Stimulated activated CD8-positive, alpha-beta memory T cell treated with anti-CD3 and anti-CD28 coated beads, Interleukin-7, amount 100 ng/mL, for 48 hours (primary cell): ENCODE measurements around the gene DYSF.

Experiments
- DNase-seq, 2 donors: peaks; one replicate each; pipeline ENCODE4 v3.0.0-alpha.2; 2020; ENCODE audit warnings: low read depth in 1 of 2; ENCODE audit errors: extremely low read depth in 1 of 2

Gene DYSF

DNA sequence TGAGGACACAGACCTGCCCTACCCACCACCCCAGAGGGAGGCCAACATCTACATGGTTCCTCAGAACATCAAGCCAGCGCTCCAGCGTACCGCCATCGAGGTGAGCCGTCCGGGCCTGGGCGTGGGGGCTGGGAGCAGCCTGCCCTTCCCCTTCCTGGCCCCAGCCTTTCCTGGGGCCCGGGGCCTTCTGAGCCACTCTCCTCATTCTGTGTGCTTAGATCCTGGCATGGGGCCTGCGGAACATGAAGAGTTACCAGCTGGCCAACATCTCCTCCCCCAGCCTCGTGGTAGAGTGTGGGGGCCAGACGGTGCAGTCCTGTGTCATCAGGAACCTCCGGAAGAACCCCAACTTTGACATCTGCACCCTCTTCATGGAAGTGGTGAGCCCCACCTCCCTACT is 157.9 kb downstream of the DYSF start:
- DNase-seq = no peak

DNA sequence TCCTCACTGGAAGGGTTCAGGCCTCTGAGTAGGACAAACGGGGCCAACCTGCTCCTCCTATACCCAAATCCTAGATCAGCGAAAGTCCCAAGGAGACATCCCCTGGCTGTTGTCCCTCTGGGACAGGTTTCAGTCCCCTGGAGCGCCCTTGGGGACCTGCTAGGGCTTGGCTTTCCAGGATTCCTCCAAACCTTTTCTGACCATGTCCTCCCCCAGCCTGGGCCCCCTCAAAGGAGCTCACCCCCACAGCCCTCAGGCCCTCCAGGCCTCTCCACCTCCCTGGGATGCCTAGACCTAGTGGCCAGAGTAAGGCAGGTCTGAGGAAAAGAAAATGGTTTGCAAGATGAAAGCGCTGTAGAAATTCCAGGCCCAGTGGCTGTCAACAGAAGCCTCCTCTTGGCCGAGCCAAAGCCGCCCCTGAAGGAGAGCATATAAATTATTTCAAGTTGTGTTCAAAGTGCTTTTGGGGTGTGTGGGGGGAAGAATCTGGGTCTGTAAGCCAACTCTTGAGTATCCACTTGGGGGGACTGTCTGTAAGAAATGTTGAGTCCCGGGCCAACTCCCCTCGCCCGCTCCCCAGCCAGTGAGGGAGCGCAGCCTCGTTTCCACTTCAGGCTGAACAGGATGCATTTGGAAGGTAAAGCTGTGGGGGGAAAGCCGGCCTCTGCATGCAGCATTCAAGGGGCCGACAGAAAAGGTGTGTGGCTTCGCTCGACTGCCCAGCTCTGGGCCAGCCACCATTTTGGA is 158.6 kb downstream of the DYSF start:
- no peak for DNase-seq

DNA sequence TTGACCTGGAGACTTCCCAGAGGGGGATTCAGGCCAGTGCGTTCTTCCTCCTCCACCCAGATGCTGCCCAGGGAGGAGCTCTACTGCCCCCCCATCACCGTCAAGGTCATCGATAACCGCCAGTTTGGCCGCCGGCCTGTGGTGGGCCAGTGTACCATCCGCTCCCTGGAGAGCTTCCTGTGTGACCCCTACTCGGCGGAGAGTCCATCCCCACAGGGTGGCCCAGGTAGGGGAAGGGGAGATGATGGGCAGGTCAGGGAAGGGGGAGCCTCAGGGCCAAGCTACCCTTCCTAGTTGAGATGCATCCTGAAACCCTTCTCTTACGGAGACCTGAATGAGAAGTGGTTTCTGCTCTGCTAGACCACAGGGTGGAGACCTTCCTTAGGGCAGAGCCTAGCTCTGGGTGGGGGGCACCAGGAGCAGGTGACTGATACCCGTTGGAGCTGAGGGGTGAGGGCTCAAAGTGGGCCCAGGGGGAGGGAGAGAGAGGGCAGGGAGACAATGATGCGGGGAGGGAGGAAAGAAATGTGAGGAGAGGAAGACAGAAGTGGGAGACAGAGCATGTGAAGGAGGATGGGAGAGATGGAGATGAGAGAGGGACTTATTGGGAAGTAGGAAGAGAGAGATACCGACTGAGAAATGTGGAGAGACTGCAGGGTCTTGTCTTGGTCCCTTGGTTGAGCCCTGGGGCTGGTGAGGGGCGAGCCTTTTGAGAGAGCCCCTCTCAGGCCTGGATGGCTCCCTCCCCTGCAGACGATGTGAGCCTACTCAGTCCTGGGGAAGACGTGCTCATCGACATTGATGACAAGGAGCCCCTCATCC is 159.4 kb downstream of the DYSF start:
- DNase-seq = no peak

DNA sequence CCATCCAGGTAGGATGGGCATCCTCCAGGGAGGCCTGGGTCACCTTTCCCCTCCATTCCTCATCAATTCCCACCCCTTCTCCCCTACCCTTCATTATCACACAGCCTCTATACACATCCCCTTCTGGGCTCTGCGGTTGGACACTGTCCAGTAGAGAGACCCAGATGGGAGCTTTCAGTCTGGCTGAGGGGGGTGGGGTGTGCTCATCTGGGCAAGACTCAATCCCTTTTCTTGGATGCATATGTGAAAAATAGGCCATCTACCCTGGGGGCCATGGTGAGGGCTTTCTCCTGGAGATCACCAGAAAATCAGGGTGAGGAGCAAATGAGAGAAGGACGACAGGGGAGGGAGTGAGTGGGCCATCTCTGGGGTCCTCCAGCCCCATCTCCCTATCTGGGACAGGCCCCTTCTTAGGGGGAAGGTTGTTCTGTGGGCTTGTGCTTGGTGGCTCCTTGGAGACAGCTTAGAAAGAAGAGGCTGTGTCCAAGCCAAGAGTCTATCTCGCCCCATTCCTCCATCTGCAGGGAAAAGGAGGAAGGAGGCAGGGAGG is 160.1 kb downstream of the DYSF start:
- DNase-seq = no peak

DNA sequence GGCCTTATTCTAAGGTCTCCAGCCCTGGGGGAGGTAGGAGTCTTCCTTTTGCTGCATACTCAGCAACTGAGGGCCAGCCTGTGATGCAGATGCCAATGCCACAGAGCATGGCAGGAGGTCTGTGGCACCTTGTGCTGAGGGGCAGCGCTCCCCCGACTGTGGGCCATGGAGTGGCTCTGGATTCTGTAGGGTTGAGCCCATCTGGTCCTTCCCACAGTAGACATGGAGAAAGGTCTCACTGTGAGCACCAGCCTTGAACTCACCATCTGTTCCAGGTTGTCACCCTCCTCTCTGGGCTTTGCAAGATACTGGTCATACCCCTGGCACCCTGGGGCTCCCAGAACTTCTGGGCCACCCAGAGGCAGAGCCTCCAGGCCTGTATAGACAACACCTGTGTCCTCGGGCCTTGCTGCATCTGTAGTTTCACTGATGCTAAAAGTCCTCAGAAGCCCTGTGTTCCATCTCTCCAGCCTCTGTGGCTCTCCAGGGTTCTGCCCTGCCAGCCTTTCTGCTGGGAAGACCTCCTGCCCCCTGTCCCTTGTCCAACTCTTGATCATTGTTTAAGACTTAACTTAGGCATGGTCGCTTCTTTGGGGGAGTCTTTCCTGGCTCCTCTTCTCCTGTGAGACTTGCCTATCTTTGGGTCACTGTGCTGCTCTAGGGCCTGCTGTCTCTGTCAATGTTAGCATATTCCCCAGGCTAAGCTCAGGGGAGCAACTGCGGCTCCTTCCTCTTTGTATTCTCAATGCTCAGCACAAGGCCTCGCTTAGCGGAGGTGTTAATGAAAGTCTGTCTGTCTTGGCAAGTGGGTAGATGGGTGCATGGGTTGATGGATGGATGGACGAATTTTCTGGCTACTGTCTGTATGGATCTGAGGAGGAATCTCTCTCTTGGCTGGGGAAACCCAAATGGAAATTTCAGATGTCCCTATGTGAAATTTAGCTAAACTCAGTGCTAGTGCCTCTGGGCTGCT is 160.9 kb downstream of the DYSF start:
- no peak for DNase-seq

DNA sequence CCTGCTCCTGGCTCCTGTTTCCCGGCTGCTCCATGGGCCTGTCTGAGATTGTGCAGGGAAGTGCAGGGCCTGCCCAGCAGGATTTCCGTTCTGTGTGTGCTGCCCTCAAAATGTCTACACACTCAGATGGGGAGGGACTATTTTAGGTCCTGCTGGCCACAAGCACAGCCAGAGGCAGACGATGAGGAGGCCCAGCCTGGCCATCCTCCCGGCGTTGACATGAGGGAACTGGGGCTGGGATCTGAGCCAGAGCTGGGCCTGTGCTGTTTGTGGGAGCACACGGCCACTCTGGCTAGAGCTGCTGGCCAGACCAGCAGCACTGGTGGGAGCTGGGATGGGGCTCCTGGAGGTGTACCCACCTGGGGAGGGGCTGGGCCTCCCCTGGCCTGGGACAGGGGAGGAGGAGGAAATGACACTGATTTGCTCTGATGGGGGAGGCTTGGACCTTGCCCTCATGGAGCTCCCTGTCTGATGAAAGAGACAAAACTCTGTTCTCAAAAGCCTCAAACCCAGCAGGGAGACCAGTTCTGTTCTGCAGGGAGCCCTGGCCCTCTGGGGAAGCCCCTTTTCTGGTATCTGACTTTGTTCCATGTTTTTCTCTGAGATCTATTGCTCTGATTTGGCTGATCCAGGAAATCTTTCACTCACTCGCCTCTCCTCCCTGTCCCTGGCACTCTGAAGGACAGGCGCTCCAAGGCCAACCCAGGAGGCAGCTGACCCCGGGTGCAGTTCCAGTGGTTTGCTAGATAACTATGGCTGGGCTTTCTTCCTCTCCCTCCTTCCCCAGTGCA is 161.8 kb downstream of the DYSF start:
- no peak for DNase-seq

DNA sequence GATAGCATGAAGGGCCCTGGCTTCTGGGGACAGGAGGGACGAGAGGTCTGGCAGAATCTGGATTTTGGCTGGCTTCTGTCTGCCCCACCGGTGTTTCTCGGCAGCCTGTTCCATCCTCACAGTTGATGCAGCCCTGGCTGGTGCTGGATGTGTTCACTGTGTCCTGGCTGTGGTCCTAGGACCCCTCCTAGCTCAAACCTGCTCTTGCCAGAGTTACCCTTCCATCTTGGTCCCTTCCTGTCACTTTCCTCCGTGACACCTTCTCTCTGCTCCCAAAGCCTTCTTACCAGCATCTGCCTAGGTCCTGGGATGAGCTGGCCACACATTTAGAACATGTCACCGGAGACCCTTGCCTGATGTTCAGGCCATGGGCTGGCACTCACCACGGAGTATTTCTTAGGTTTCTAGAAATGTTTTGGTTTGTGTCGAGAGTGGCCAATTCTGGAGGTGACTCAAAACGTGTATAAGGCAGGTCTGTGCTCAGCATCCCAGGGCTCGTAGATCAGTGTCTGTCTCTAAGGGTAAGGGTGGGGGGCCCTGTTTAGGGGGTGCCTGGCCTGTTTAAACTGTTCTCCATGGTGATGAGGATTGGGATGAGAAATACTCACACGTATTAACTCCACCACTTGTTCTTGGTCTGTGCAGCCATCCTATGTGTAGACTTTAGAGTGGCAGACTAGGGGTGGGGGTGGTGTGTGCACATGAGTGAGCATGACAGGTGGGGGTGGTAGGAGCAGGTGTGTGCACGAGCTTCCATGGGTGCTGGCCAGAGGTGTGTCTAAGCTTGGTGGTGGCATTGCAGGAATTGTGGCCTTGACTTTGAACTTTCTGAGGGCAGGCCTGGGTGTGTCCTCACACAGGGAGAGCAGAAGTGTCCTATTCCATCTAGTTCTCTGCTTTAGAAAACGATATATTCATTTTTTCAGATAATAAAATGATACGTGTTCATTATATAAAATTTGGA is 162.7 kb downstream of the DYSF start:
- DNase-seq = no peak

DNA sequence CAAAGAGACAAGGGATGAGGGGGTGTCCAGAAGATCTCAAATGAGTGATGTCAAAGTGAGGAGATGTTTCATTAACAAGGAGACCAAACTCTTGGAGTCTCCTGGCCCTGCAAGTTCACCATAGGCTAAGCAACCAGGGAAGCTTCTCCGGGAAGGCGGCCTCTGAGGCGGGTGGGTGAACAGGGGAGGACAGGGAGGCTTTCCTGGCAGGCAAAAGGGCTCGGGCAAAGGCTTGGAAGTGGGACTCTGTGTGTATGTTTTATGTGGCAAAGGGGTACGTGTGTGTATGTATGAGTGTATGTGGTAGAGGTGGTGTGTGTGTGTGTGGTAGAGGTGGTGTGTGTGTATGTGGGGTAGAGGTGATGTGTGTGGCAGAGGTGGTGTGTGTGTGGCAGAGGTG is 163.9 kb downstream of the DYSF start:
- no peak for DNase-seq

DNA sequence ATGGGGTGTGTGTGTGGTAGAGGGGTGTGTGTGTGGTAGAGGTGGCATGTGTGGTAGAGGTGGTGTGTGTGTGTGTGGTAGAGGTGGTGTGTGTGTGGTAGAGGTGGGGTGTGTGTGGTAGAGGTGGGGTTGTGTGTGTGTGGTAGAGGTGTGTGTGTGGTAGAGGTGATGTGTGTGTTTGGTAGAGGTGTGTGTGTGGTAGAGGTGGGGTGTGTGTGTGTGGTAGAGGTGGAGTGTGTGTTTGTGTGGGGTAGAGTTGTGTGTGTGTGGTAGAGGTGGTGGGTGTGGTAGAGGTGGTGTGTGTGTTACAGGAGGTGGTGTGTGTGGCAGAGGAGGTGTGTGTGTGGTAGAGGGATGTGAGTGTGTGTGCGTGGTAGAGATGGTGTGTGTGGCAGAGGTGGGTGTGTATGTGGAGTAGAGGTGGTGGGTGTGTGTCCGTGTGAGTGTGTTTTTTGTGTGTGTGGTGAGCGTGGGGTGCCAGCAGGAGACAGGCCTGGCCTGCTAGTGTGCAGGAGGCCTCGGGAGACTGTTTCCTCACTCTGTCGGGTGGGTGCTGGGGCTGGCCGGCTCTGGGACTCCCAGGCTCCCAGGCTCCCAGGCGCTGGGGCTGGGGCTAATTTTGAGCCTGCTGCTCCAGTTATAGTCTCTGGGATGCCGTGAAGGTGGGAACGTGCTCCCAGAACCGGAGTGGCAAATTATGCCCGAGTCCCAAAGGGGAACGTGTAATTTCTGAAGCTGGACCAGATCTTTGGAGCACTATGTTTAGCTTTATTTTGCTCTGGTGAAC is 165.2 kb downstream of the DYSF start:
- DNase-seq = no peak

DNA sequence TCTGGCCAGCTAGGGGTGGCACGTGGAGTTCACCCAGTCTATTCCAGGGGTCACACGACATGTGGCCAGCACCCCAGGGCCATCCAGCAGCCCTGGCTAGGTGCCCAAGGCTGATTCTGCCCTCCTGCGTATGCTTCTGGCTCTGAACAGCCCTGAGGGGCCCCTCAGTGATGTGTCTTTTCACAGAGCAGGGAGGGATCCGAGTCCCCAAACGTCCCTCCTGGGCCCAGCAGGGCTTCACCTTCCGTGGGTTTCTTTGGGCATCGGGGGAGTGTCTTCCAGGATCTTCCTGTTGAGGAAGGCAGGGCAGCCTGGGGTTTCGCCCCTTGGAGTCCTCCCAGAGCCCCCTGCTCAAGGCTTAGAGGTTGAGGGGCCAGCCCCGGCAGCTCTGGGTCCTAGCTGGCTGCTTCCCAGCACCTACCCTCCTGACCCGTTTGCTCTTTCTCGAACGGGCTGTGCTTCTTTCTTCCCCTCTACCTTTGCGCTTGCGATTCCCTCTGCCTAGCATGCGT is 165.9 kb downstream of the DYSF start:
- DNase-seq = no peak

DNA sequence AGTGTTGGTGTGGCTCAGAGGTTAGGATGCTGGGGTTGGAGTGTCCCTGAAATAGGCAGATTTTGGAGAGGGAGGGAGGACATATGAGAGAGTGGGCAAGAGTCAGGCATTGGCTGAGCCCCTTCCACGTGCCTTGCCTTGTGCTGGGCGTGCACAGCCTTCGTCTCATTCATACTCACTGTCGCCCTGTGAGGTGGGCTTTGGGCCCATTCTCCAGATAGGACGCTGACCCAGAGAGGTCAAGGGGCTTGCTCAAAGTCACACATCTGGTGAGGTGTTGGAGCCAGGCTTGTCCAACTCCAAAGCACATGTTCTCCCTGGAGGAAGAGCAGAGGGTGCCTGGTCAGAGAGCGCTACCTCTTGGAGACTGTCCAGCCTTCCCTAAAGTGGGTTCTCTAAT is 166.8 kb downstream of the DYSF start:
- DNase-seq = no peak

DNA sequence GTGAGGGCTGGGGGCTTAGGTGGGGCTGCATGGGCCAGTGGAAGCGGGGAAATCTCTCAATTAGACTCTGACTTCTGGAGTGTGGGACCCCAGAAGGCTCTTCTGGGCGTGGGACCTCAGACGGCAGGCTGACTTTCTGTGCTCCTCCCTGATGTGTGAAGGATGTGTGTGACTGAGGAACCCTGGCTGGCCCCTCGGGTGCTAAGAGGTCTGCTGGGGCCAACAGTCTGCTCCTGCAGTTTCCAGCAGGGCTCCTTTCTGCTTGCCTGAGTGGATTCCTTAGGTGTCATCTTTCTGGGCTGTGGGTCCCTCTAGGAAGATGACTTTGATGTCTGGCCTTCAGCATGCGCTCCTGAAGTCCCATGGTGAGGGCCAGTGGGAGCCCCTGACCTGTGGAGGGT is 167.5 kb downstream of the DYSF start:
- no peak for DNase-seq

DNA sequence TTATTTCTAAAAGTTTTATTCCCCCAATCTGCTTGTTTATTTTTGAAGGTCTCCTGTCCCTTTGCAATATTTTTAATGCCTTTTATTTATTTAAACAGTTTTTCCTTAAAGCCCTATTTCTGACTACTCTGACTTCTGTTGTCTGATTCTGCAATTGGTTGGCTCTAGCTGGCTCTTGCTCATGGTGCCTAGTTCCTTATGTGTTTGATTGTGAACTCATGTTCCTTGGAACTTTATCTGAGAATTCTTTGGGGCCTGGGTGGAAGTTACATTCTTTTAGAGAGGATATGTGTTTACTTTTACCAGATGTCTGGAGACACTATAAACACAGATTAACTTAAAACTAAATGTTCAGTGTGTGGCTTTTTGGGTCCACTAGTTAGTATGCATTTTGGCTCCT is 175.9 kb downstream of the DYSF start:
- no peak for DNase-seq

DNA sequence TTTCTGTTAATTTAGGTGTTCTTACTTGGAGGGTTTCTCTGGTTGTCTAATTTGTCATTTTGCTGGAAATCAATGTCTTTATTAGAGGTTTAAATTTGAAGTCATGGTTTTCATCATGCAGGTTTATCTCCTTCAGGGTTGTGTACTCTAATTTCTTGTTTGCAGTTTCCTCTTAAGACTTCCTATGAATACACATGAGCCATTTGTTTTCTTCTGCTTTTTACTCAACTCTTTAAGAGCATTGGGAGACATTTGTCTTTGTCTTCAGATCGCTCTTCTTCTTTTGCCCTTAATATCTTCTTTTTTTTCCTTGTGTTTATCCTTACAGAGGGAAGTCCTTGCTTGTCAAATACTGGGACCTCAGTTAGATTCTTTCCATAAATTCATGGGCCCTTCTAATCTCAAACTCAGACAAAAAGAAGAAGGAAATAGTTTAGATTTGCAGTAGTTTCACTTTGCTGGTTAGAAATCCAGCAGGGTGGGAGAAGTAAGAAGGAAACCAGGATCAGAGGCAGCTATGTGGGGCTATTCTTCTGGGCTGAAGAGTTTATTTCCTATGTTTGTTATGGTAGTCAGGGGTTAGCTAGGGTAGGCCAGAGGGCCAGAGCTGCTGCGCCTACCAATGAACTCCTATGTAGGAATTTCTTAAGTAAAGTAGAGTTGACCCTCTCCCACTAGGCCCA is 176.6 kb downstream of the DYSF start:
- DNase-seq = no peak

DNA sequence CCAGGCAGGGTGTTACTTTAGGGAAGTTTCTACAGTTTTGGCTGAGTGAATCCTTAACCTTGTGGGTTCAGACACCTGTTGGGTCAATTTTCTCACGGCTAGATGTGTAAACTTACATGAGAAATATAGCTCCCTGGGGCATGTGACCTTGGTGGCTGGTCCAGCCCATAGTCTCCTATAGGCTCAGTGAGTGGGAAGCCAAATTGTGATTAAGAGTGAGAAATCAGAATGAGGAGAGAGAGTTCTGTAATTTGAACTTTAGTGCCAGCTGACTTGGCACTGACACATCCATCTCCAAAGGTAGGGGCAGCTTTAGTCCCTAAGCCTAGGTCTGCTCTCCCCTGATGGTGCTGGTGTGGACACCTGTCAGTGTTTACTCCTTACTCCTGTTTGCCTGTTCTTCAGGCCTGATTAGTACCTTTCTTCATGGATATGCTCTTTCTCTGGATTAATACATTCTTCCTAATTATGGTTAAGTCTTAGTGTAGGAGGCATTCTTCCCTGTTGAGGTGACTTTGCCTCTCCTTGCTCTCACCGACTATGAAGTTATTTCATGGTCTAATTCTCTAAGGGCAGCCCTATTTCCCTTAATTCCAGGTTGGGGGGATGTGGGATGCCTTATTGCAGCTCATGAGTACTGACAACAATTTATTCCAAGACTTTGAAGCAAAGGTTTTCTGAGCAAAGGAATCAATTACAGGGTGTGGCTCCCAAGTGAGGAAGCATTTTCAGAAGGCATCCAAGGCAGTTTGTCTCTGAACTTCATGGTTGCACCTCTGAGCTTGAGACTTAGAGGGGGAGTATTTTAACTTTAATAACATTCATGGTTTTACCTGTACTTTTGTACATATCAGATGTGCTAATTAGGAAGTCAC is 177.3 kb downstream of the DYSF start:
- no peak for DNase-seq

DNA sequence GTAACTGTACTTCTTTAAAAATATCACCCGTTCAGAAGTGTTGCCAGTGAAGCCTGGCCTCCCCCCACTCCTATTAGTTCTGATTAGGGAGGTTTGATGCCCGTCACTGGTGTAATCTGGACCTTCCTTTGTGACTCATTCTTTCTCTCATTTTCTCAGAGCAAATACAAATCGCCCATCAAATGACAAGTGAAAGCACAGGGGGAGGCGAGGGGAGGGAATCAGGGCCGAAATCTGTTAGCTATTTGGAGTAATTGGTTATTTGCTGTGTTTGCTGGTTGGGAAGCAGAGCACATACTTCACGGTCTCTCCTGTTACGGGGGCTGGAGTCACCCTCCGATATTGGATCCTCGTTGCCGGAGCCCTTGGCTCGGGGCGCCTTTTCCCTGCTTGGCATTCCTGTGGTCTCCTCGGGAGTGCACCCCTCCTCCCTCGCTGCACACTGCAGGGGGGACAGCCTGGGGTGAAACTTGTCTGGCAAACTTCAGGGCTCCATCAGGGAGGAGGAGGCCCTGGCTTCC is 178.1 kb downstream of the DYSF start:
- no peak for DNase-seq
